Measurements from ENCODE around the gene TARS2.

Gene TARS2

DNA sequence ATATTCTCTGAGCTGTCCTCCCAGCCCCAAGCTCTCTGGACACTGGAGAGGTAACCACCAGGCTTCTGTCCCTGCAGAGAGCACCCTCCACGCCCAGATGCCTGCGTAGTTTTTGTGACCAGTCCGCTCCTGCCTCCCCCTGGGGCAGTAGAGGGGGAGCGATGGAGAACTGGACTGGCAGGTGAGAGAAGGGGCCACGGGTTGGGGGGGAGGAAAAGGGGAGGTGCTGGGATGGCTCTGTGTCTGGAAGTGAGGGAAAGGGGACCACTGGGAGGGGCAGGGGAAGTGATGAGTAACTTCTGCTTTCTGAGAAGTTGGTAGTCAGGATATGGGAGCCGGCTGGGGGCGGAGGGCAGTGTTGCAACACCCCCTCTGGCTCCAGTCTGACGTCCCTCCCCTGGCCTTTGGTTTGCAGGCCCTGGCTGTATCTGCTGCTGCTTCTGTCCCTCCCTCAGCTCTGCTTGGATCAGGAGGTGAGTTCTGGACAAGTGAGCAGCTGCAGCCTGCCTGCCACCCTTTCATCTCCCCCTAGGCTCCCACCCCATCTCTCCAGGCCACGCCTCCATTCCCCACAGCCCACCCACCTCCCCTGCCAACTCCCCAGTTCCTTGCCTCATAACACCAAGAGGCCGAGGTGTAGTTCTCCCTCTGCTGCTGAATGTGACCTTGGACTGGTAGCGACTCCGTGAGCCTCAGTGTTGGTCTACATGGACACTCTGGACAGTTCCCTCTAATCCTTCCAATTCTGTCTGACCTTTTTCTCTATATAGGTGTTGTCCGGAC is 65.1 kb downstream of the TARS2 start:
- H3K4me3 ChIP-seq (ENCODE audit: low read length) = no peak overlapping the region
- DNase-seq (ENCODE audit: low read depth, low spot score) = no peak

DNA sequence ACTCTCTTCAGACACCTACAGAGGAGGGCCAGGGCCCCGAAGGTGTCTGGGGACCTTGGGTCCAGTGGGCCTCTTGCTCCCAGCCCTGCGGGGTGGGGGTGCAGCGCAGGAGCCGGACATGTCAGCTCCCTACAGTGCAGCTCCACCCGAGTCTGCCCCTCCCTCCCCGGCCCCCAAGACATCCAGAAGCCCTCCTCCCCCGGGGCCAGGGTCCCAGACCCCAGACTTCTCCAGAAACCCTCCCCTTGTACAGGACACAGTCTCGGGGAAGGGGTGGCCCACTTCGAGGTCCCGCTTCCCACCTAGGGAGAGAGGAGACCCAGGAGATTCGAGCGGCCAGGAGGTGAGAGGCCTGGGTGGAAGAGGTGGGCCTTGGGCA is 65.7 kb downstream of the TARS2 start:
- DNase-seq (ENCODE audit: low read depth, low spot score) = no peak
- H3K4me3 ChIP-seq (ENCODE audit: low read length) = no peak overlapping the region

GRCh38 chr1:150553392-150554085 is 66.3 kb downstream of the TARS2 start:
- H3K4me3 ChIP-seq (ENCODE audit: low read length) = no peak overlapping the region
- DNase-seq (ENCODE audit: low read depth, low spot score) = no peak

DNA sequence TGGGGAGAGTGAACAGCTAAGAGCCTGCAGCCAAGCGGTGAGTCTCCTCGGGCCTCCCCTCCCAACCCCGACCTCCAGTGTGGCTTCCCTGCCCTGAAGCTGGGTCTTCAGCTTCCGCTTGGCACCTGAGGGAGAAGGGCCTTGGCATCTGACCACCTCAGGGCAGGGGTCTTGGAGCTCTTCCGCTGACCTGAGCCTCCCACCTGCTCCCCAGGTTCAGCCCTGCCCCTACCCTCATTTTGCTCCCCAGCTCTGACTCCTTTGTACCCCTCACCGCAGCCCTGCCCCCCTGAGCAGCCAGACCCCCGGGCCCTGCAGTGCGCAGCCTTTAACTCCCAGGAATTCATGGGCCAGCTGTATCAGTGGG is 66.8 kb downstream of the TARS2 start:
- DNase-seq (ENCODE audit: low read depth, low spot score) = no peak
- no peak overlapping the region for H3K4me3 ChIP-seq (ENCODE audit: low read length)

- H3K4me3 ChIP-seq (ENCODE audit: low read length) = no peak overlapping the region
- DNase-seq (ENCODE audit: low read depth, low spot score) = no peak
Observed at GRCh38 chr1:150555198-150555970, 68.2 kb downstream of the TARS2 start.

DNA sequence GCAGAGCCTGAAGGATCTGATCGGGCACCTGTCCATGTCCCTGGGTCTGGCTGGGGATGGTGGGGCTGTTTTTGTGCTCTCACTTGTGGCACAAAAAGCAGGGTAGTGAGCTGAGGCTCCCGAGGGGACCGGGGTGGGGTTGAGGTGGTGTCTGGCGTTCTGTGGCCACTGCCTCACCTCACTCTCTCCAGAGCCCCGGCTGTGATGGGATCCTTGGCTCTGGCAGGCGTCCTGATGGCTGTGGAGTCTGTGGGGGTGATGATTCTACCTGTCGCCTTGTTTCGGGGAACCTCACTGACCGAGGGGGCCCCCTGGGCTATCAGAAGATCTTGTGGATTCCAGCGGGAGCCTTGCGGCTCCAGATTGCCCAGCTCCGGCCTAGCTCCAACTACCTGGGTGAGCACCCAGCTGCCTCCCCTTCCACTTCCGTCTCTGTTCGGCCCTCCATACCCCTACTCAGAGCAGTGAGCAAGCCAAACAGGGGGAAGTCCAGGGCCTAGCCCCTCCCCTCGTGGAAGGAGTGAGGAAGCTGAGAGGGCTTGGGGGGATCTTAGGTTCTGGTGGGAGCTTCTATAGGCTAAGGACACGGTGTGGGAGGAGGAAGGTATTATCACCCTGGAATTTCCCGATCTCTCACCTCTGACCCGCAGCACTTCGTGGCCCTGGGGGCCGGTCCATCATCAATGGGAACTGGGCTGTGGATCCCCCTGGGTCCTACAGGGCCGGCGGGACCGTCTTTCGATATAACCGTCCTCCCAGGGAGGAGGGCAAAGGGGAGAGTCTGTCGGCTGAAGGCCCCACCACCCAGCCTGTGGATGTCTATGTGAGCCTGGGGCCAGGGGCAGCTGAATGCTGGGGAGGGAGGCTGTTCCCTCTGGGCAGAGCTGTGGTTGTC is 69.0 kb downstream of the TARS2 start:
- no peak overlapping the region for H3K4me3 ChIP-seq (ENCODE audit: low read length)
- DNase-seq (ENCODE audit: low read depth, low spot score) = no peak

GRCh38 chr1:150557065-150557600 is 69.9 kb downstream of the TARS2 start:
- no peak overlapping the region for H3K4me3 ChIP-seq (ENCODE audit: low read length)
- DNase-seq (ENCODE audit: low read depth, low spot score) = no peak
